ACHN (cell line): Measurements from ENCODE around the gene AGAP1.

Experiments used
- DNase-seq: peaks from one replicate; pipeline ENCODE4 v3.0.0-alpha.2; 2015
- in situ Hi-C: cut with HindIII; loops from 2 replicates; pipeline ENCODE4 v1.10.0; 2017; ENCODE audit warnings: low sequenced_read_pairs, low pct_ligation_motif_present, low pct_unique_long_range_greater_than_20kb

Gene AGAP1

DNA sequence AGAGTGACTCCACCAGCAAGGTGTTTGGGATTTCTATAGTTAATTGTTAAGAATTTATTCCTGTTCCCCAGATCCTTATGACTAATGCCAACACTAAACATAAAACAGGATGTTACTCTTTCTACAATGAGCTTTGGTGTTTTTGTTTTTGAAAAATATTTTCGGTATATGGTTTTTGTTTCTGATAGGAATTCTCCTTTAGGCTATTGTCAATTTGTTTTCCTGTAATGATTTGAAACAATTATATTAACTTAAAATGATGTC, 182.6 kb downstream of the AGAP1 start:
- in situ Hi-C loops, result no loop called here

DNA sequence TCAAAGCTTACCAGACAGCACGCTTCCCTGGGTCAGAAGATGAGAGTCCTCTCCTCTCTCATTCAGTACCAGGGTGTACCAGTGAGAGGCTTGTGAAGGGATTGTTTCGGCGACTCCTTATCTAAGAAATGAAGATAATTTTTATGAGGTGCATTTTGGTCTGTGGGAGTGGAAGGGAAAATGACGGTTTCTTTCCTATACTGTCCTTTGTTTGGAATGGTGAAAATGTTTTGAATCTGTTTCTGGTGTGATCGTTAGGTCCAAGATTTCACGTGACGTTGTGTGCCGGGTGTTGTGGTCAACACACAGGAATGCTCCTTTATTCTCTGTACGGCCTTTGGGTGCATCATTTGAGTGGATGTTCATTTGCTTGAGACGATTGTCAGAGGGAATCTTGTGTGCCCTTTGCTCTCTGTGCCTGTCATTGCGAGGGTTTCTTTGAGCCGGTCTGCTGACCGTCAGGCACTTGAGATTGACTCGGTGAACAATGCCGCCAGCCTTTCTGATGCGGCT, 183.5 kb downstream of the AGAP1 start:
- in situ Hi-C loops, result no loop called here
- DNase-seq, result no peak

More for the DNA sequence above, 182.6 kb downstream of the AGAP1 start:
- no peak for DNase-seq

DNA sequence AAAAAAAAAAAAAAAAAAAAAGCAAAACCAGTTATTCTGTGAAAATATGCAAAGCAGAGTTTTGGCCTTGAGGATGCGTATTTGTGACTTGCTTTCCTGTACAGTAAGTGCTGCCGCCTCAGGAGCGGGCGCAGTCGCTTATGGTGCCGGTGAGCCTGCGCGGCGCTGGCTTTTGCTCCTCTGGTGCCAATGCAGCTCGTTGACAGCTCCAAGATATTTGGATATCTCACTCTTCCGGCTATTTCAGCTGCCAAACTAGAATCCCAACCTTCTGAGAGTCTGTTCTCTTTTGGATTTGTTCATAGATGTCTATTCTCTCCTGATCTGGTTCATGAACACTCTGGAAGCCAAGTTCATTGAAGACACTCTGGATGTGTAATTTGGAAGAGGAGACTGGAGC, 184.1 kb downstream of the AGAP1 start:
- no peak for DNase-seq
- in situ Hi-C loops, result no loop called here

DNA sequence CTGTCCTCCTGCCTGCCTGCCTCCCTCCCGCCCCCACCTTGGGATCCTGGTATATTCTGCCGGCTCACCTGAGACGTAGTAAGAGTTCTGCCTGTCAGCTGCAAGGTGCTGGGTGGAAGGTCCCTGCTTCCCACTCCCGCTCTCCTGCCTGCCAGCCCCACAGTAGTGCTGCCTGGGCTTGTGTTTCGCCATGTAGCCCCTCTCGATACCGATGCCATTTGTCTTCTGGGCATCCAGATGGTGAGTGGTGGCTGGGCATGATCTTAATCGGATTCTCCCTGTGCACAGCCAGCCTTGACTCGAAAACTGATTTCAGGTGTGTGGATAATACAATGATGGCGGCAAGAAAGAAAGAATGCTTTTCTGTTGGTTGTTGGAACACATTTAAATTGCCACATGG, 184.9 kb downstream of the AGAP1 start:
- in situ Hi-C loops, result no loop called here
- no peak for DNase-seq

DNA sequence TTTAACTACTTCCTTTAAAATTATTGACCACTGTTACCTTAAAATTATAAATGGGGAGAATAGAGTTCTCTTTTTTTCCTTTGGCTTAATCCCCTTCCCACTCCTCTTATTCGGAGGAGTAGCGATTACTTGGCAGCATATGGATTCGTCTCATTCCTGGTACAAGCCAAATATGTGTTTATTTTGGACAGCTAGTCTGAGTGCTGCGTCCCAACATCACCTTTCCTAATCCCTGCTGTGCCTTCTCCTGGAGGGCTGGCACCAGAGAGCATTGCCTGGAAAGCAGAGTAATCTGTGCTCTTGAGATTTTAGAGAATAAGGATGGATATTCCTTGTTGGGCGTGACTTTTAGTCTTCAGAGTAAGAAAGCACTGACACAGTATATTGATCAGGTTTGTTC, 185.6 kb downstream of the AGAP1 start:
- DNase-seq, result no peak

DNA sequence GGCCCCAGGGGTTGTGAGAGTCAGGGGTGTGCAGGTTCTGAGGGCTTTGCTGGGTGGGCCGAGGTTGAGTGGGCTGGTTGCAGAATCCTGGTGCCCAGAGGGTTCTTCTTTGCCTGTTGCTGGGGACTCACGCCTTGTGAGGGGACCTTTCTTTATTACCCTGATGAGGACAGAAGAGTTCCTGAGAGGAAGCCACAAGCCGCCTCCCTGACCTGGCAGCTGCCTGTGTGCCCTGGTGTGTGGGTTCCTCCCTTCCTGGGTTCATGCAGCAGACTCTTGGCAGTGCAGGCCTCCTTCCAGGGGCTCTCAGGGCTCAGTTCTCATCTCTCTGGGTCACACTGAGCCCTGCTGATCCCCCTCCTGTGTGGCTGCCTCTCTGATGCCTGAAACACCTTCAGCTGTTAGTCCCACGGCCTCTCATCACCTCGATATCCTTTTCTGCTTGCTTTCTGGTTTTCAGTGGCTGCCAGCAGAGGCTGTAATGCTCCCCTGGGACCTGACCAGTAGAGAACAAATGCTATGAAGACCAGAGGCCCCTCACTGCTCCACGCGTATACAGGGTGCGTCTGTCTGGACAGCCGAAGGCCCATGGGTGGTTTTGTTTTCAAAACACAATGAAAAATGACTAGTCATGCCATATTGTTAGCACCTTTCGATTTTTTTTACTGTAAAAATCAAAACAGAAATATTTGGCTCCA, 191.3 kb downstream of the AGAP1 start:
- in situ Hi-C loops, result no loop called here
- no peak for DNase-seq

More for the DNA sequence above, 185.6 kb downstream of the AGAP1 start:
- in situ Hi-C loops, result no loop called here

DNA sequence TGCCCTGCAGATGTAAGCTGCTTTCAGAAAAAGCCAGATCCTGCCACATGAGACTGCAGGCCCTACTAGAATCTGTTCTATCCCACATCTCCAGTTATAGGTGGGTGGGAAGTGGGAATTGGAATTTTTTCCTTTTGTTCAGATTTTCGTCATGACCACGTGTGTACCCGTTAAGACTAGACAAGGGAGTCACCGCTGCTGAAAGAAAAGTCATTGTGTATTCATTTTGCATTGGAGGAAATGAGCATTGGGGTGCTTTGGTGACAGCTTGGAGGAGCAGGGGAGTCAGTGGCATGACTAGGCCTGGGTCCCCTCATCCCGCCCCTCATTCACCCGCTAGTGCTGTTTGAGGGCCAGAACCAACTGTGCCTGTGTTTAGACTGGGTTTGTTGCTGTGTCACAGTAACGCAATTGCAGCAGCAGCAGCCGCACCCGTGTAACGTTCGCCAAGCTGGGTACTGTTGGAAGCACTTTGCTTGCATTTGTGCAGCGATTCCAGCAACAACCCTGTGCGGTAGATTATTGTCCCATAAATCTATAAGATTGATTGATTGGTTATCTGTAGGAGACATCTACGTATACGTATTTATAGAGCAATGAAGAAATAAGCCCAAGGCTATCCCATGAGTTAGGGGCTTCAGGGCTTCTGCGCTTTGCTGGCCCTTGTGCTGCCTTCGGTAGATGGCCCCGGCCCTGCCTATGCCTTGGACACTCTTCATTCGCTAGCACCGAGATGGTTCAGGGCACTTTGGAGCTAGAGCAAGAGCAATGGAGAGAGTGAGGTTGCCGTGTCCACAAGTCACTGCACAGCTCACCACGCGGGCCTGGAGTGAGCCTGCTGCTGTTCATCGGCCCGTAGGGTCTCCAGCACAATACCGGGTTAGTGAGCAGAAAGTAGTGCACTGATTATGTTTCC, 194.9 kb downstream of the AGAP1 start:
- in situ Hi-C loops, result no loop called here
- no peak for DNase-seq

DNA sequence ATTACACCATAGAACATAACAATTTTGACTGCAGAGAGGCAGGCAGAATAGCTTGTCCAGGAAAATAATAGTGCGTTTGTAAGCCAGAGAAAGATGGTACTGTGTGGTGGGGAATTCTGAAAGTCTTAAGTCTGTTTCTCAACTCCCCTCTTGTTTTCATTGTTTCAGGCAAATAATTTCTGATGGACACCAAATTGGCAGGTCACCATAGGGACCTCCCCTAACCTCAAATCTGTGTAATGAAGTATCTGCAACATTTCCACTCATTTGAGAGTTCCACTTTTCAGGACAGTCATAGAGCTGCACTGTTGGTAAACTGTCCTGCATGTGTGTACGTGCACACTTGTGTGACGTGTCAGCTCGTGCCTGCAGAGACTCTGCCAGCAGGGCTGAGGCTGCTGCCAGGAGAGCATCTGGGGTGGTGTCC, 195.6 kb downstream of the AGAP1 start:
- DNase-seq, result no peak
- in situ Hi-C loops, result no loop called here

DNA sequence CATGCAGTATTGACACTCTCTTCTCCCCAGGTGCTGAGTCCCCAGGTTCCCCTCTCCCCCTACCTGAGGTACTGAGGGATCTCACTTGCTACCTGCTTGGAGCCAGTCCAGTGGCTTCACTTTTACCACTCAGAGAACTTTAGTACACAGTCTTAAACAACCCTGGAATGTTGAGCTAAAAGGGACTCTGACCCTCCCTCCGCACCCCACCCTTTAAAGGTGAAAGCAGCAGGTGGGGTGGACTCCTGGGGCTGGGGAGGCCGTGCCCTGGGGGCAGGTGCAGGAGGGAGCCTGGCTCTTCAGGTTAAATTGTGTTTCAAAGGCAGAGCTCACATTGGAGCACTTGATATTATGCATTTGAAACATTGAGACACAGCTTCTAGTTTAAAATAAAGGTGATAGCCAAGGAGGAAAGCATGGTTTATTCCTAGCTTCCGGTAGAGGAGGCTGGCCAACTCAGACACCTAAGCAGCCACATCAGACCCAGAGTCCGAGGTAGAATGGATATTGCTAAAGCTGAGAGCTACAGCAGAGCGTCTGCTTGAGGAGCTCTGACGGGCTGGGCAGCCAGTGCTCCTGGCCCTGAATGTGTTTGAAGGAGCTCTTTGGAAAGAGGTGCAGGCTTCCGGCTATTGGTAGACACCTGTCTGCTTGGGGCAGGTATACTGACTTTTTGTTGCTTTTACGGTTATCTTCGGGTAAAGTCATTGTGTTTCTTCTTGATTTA, 196.4 kb downstream of the AGAP1 start:
- in situ Hi-C loops, result no loop called here

DNA sequence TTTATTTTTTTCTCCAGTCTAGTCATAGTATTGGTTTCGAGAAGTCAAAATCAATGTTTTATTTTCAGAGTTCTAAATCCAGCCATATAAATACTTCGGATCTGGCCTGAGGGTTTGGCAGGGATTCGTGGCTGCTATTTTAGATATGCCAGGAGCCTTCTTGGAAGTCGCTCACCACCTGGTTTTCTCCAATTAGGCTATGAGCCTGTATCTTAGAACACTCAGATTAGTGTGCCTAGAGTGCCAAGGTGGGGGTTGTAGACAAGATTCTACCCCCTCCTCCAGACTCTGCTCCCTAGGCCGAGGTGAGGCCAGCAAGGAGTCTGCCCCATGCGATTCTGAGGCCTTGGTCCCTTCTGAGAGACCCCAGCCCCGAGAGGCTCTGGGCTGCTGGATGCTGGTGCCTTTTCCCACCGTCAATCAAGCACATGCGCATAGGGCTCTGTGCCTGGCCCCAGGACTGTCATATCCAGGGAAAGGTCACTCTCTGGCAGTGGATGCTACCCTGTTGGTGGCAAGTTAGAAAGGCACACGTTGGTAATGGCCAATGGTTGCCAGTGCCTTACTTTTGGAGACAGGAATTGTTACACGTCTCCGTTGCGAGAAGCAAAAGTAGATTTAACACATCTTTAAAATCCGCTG, 197.1 kb downstream of the AGAP1 start:
- DNase-seq, result no peak
- in situ Hi-C loops, result no loop called here

More for the DNA sequence above, 196.4 kb downstream of the AGAP1 start:
- no peak for DNase-seq

DNA sequence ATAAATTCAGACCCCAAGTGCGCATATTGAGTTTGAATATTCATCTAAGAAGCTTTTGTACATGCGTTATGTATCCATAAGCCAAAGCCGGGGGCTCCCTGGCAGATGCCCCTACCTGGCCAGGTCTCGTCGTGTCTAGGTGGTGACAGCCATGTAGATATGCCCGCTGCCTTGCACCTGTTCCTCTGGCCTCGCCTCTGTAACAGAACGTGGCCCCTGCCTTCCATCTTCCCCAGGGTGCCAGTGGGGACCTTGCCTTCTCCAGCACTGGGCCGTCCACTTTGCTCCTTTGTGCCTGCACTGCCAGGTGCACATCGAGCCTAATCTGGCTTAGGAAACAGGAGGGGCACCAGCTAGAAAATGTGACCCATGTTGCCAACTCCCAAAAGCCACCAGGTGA, 198.2 kb downstream of the AGAP1 start:
- in situ Hi-C loops, result no loop called here
- DNase-seq, result no peak

DNA sequence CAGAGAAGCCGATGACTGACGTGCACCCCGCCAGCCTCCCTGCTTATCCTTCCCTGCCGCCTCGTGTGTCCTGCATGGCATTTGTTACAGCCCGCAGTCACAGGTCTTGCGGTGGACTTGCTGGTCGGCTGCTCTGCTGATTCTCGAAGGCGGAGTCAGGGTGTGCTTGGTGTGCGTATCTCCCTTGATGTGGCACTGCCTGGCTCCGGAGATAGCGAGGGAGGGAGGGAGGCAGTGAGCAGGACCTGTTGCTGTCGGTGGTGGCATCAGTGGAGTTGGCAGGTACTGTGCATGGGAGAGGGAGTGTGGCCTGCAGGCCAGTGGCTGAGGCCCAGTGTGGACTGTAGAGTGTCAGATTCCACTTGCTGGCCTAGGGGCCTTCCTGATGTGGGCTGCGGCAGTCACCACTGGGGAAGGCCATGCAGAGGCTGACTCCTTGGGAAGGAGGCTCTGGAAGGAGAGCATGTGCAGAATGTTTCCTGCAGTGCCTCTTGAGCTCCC, 198.9 kb downstream of the AGAP1 start:
- DNase-seq, result no peak
- in situ Hi-C loops, result no loop called here

DNA sequence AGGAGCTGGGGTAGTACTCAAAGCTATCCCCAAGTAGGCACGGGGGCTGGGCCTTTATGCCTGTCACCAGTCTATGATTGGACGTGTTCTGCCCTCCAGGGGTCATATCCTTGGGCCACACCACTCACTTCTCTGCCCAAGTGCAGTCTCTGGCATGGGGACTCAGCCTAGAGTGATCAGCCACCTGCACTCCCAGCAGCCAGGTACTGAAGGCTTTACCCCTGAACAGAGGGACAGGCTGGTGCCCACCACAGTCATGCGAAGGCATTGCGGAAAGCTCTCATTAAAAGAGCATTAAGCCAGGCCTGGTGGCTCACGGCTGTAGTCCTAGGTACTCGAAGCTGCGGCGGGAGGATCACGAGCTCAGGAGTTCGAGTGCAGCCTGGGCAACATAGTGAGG, 199.4 kb downstream of the AGAP1 start:
- DNase-seq, result no peak
- in situ Hi-C loops, result no loop called here

DNA sequence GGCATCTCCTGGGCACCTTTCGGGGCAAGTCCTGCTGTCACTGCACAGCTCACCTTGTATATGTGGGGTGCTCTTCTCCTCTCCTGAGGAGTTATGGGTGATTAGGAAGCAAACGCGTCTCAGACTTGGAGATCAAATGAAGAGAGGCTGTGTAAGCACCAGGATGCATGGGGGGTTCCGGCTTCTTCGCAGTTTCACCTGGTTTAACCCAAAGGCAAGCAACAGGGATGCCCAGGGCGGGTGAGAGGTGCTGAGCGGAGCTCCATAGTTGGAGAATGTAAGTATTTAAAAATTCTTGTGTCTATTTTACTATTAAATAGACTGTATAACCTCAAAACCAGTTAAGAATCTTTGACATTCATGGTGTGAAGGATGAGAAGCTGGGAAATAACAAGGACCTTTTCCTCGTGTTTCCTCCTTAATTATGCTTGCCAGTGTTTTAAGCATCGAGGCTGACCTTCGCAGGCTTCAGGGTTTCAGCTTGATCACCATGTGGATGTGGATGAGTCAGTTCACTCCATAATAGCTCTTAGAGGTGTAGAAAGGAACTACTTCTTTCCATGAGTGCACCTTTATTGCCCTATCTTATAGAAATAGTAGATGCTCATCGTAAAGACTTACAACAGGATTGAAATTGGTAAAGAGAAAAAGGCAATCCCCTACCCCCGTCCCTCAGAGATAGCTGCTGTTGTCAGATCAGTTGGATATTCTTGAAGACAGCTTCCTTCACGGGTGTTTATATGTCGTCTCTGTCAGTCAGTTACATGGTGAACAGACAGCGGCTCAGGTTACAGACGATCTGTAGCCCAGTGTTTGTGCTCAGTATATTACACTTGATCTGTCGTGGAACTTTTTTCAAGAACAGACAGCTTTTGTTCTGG, 201.1 kb downstream of the AGAP1 start:
- DNase-seq, result no peak
- in situ Hi-C loops, result no loop called here

DNA sequence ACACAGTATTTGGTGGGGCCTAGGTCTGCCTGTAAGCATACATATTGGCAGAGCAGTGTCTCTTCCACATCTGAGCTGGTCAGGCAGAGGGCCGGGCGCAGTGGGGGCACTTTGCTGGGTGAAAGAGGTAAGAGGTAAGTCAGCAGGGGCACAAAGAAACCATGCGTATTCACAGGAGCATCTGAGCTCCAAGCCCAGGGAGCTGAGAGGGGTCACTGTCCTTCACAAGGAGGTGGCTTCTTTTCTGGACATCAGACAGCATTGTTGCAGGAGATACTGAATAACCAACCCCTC, 201.7 kb downstream of the AGAP1 start:
- no peak for DNase-seq
- in situ Hi-C loops, result no loop called here

DNA sequence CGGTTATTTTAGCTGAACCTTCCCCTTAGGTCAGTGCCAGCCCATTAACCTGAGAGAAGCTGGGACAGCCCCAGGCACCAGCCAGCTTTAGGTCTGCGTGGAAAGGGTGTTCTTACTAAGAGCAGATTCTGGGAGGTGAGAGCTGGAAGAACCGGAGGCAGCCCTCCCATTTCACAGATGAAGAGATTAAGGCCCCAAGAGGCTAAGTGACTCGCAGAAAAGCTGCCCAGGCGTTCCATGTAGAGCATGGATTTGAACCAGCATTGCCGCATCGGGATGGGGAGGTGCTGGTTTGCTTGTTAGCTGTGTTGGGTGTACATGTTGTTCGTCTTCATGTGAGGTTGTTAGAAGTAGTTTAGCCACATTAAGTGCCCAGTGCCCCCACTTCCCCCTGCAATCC, 203.2 kb downstream of the AGAP1 start:
- no peak for DNase-seq
- in situ Hi-C loops, result no loop called here

DNA sequence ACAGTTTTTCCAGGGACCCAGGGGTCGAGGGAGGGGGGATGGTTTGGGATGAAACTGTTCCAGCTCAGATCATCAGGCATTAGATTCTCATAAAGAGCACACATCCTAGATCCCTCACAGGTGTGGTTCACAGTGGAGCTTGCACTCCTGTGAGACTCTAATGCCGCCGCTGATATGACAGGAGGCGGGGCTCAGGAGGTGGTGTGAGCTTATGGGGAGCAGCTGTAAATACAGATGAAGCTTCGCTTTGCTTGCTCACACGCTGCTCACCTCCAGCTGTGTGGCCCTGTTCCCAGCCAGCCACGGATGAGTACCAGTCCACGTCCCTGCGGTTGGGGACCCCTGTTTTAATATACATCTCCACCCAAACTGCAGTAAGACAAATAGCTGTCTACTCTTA, 204.2 kb downstream of the AGAP1 start:
- in situ Hi-C loops, result no loop called here
- no peak for DNase-seq

DNA sequence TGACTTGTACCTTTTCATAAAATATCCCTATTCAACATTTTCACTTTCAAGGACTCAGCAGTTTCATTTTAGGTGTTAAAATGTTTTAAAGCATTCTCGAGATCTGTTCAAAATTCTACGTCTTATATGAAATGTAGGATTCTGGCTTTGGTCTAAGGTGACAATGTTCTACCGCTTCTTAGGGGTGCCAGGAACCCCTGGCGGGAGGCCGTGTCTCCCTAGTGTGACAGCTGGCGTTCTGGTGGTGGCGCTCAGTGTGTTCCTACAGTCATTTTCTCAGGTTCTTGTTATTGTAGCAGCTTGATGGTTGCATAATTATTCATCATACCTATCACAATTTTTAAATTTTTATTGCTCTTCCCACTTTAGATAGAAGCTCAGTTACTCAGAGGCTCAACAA, 204.6 kb downstream of the AGAP1 start:
- in situ Hi-C loops, result no loop called here
- DNase-seq, result no peak
